Osteoblast (primary cell): ENCODE data around the gene SPTLC2. TPM values are rescaled to one million over a fixed set of nuclear protein-coding genes. Genes with fewer than 3 reads are reported as not detected.

Experiments used
- DNase-seq: peaks from one replicate; pipeline ENCODE4 v3.0.0; 2011; ENCODE audit warnings: low spot score, mixed read lengths; ENCODE audit not compliant: insufficient read length; ENCODE audit errors: missing footprints
- H2AFZ ChIP-seq: 2 replicates; pipeline ENCODE4 v1.6.0; 2011; ENCODE audit warnings: mild to moderate bottlenecking, low read length
- H3K27ac ChIP-seq: 2 replicates; pipeline ENCODE4 v1.5.1; 2011; ENCODE audit warnings: mild to moderate bottlenecking, low read depth, low read length, moderate library complexity
- H3K27me3 ChIP-seq: 2 replicates; pipeline ENCODE4 v1.6.0; 2012; ENCODE audit warnings: mild to moderate bottlenecking, control low read depth, inconsistent platforms, low read length, moderate library complexity; ENCODE audit not compliant: insufficient read depth
- H3K36me3 ChIP-seq: 2 replicates; pipeline ENCODE4 v1.5.1; 2011; ENCODE audit warnings: mild to moderate bottlenecking, low read length, control low read depth, moderate library complexity; ENCODE audit not compliant: insufficient read depth
- H3K4me1 ChIP-seq: 2 replicates; pipeline ENCODE4 v1.5.1; 2011; ENCODE audit warnings: mild to moderate bottlenecking, low read length, control low read depth, moderate library complexity; ENCODE audit not compliant: insufficient read depth
- H3K4me2 ChIP-seq: 2 replicates; pipeline ENCODE4 v1.6.0; 2011; ENCODE audit warnings: mild to moderate bottlenecking, low read length; ENCODE audit not compliant: insufficient read depth
- H3K4me3 ChIP-seq: fragments of 200-600 bp; sonication (generic); 3 replicates; pipeline ENCODE4 v1.5.1; 2012; ENCODE audit warnings: mild to moderate bottlenecking, low read length, inconsistent platforms; ENCODE audit not compliant: insufficient read depth
- H3K79me2 ChIP-seq: 2 replicates; pipeline ENCODE4 v1.6.0; 2012; ENCODE audit warnings: mild to moderate bottlenecking, low read length, control low read depth, inconsistent platforms; ENCODE audit not compliant: insufficient read depth
- H3K9me3 ChIP-seq: 2 replicates; pipeline ENCODE4 v1.5.1; 2011; ENCODE audit warnings: low read depth, low read length, control low read depth
- H4K20me1 ChIP-seq: 2 replicates; pipeline ENCODE4 v1.6.0; 2012; ENCODE audit warnings: mild to moderate bottlenecking, low read length, control low read depth; ENCODE audit not compliant: insufficient read depth
- CTCF ChIP-seq: IDR thresholded peaks from 2 replicates; pipeline ENCODE4 v1.5.1; 2011; ENCODE audit warnings: mild to moderate bottlenecking, low read depth, low read length, moderate library complexity; ENCODE audit errors: extremely low read depth
- total RNA-seq: library from RNA; depleted of rRNA; stranded (reverse); fragments of >200 nt; gene quantifications from 2 replicates; pipeline ENCODE4 v1.2.3, GENCODE V29; 2012

SPTLC2 gene
- total RNA-seq, 1 donor: 59.0 TPM

GRCh38 chr14:77620222-77620870 lies 3.9 kb upstream of the SPTLC2 start:
- no peak for DNase-seq
- Histone ChIP-seq H3K27ac (no peak overlapping the region), H2AFZ (no peak overlapping the region), H4K20me1 (no peaks in the 10 kb centered on the region), H3K4me3 (no peak overlapping the region), H3K4me1 (no peaks in the 10 kb centered on the region), H3K4me2 (no peak overlapping the region), H3K36me3 (no peaks in the 10 kb centered on the region), H3K27me3 (no peaks in the 10 kb centered on the region), H3K79me2 (peaks cover 8% of the 10 kb centered on the region), H3K9me3 (no peaks in the 10 kb centered on the region)
- TF ChIP-seq CTCF: no peak

GRCh38 chr14:77618381-77618970 lies 2.0 kb upstream of the SPTLC2 start:
- H3K4me2 ChIP-seq: no peak overlapping the region
- no peak for TF ChIP-seq CTCF
- H3K27ac ChIP-seq: no peak overlapping the region
- H4K20me1 ChIP-seq: no peaks in the 10 kb centered on the region
- no peak overlapping the region for H3K4me3 ChIP-seq
- DNase-seq: no peak
- H3K79me2 ChIP-seq: peaks cover 25% of the 10 kb centered on the region
- H3K4me1 ChIP-seq: peaks cover 11% of the 10 kb centered on the region
- H2AFZ ChIP-seq: no peak overlapping the region
- H3K9me3 ChIP-seq: no peaks in the 10 kb centered on the region
- H3K27me3 ChIP-seq: no peaks in the 10 kb centered on the region
- H3K36me3 ChIP-seq: peaks cover 7% of the 10 kb centered on the region

GRCh38 chr14:77616133-77616453 lies 344 bp downstream of the SPTLC2 start:
- Histone ChIP-seq H3K27ac (peak overlapping the region; percentile 61), H3K79me2 (peaks cover 49% of the 10 kb centered on the region)

More at GRCh38 chr14:77616133-77616453, 344 bp downstream of the SPTLC2 start:
- H3K27me3 ChIP-seq: no peaks in the 10 kb centered on the region
- H3K4me3 ChIP-seq: peak overlapping the region; percentile 86
- H3K4me1 ChIP-seq: peaks cover 33% of the 10 kb centered on the region
- TF ChIP-seq CTCF: no peak
- H2AFZ ChIP-seq: peak overlapping the region; percentile 54
- DNase-seq: peak; percentile 49
- H3K9me3 ChIP-seq: no peaks in the 10 kb centered on the region
- H4K20me1 ChIP-seq: no peaks in the 10 kb centered on the region
- H3K36me3 ChIP-seq: peaks cover 7% of the 10 kb centered on the region
- H3K4me2 ChIP-seq: peak overlapping the region; percentile 77
